A549 treated with GW870086 at 1 μM for 4 hours (cell line): ENCODE measurements around the gene SLC2A13. TPM values are rescaled to one million over a fixed set of nuclear protein-coding genes. Genes with fewer than 3 reads are reported as not detected.

Experiments used
- total RNA-seq: library from RNA; stranded (reverse); fragments of 200-300 nt; extraction: Qiagen RNA extraction; gene quantifications from 5 replicates; pipeline ENCODE4 v1.2.3, GENCODE V29; 2022; ENCODE audit warnings: low read depth

The SLC2A13 gene
- 2.7 to 3.7 TPM (median 3.1 TPM) in 5 replicates for total RNA-seq

GRCh38 chr12:40105515-40106201 lies at the start of gene SLC2A13:
Gene SLC2A13 (minus strand): TSS chr12:40106081. CDS start chr12:40105808, 273 bp downstream.

Other genes with a start within 250 kb of the SLC2A13 start
- 1.5 to 2.0 TPM (median 1.8 TPM) in 5 replicates for gene LRRK2, start 118.9 kb upstream of the SLC2A13 start, total RNA-seq